Neural cell (in vitro differentiated cells): ENCODE results near the gene THBS2. TPM values are rescaled to one million over a fixed set of nuclear protein-coding genes. Genes with fewer than 3 reads are reported as not detected.

ENCODE experiments used
- H2AFZ ChIP-seq: fragments of 200-600, 300-800 bp; sonication (generic), shearing (Covaris generic); 2 replicates; pipeline ENCODE4 v1.6.0; 2014; ENCODE audit warnings: low read depth, mild to moderate bottlenecking, antibody characterized with exemption, low read length, moderate library complexity
- H3F3A ChIP-seq: fragments of 200-600 bp; shearing (Covaris generic); 2 replicates; pipeline ENCODE4 v1.6.1; 2016; ENCODE audit warnings: mild to moderate bottlenecking, moderate library complexity, mixed read lengths, antibody characterized with exemption, low read length; ENCODE audit not compliant: insufficient read depth, poor library complexity, severe bottlenecking
- H3K27ac ChIP-seq: fragments of 200-600, 300-800 bp; sonication (generic), shearing (Covaris generic); 2 replicates; pipeline ENCODE4 v1.5.1; 2014; ENCODE audit warnings: mild to moderate bottlenecking, low read length, moderate library complexity
- H3K27me3 ChIP-seq: fragments of 300-800, 200-600 bp; sonication (generic), shearing (Covaris generic); 2 replicates; pipeline ENCODE4 v1.6.0; 2014; ENCODE audit warnings: mild to moderate bottlenecking, low read depth, low read length, moderate library complexity; ENCODE audit not compliant: insufficient read depth
- H3K36me3 ChIP-seq: fragments of 300-800, 200-600 bp; sonication (generic), shearing (Covaris generic); 2 replicates; pipeline ENCODE4 v1.5.1; 2014; ENCODE audit warnings: mild to moderate bottlenecking, antibody characterized with exemption, low read length, moderate library complexity; ENCODE audit not compliant: insufficient read depth
- H3K4me2 ChIP-seq: fragments of 300-800, 200-600 bp; sonication (generic), shearing (Covaris generic); 2 replicates; pipeline ENCODE4 v1.6.0; 2014; ENCODE audit warnings: mild to moderate bottlenecking, low read length
- H3K4me3 ChIP-seq: fragments of 300-800, 200-600 bp; sonication (generic), shearing (Covaris generic); 2 replicates; pipeline ENCODE4 v1.5.1; 2014; ENCODE audit warnings: mild to moderate bottlenecking, low read length, moderate library complexity
- H3K79me2 ChIP-seq: fragments of 200-600 bp; shearing (Covaris generic); replicated peaks from 2 replicates; pipeline ENCODE4 v1.6.0; 2014; ENCODE audit warnings: mild to moderate bottlenecking, low read length, moderate library complexity; ENCODE audit not compliant: insufficient read depth
- H3K9ac ChIP-seq: fragments of 300-800, 200-600 bp; sonication (generic), shearing (Covaris generic); 2 replicates; pipeline ENCODE4 v1.6.1; 2016; ENCODE audit warnings: mild to moderate bottlenecking, low read length, mixed read lengths
- H3K9me2 ChIP-seq: fragments of 200-600 bp; shearing (Covaris generic); 2 replicates; pipeline ENCODE4 v1.6.1; 2016; ENCODE audit warnings: mild to moderate bottlenecking, low read length, mixed read lengths; ENCODE audit not compliant: insufficient read depth
- H3K9me3 ChIP-seq: fragments of 200-600, 300-800 bp; sonication (generic), shearing (Covaris generic); 2 replicates; pipeline ENCODE4 v1.6.1; 2016; ENCODE audit warnings: mild to moderate bottlenecking, mixed run types, low read length, moderate library complexity, mixed read lengths
- H4K20me1 ChIP-seq: fragments of 200-600 bp; shearing (Covaris generic); 2 replicates; pipeline ENCODE4 v1.6.1; 2016; ENCODE audit warnings: mild to moderate bottlenecking, mixed run types; ENCODE audit not compliant: insufficient read depth
- CTCF ChIP-seq: fragments of 450-650 bp; IDR thresholded peaks from 2 replicates; pipeline ENCODE4 v1.5.1; 2014; ENCODE audit warnings: antibody characterized with exemption, mild to moderate bottlenecking, moderate library complexity; ENCODE audit not compliant: poor library complexity, severe bottlenecking
- EP300 ChIP-seq: fragments of 450-650 bp; conservative IDR thresholded peaks from 2 replicates; pipeline ENCODE4 v1.6.1; 2014; ENCODE audit warnings: antibody characterized with exemption, mild to moderate bottlenecking, moderate library complexity; ENCODE audit not compliant: poor library complexity, severe bottlenecking
- EZH2 ChIP-seq: fragments of 200-600, 300-800 bp; shearing (Covaris generic), sonication (generic); IDR thresholded peaks from 2 replicates; pipeline ENCODE4 v1.6.1; 2014; ENCODE audit warnings: antibody characterized with exemption, low read length, borderline replicate concordance, mild to moderate bottlenecking; ENCODE audit not compliant: insufficient read depth, poor library complexity, severe bottlenecking
- MXI1 ChIP-seq: fragments of 450-650 bp; conservative IDR thresholded peaks from 2 replicates; pipeline ENCODE4 v1.6.1; 2014; ENCODE audit warnings: antibody characterized with exemption, mild to moderate bottlenecking; ENCODE audit not compliant: poor library complexity, severe bottlenecking
- POLR2AphosphoS5 ChIP-seq: IDR thresholded peaks from 2 replicates; pipeline ENCODE4 v1.6.1; 2012
- RAD21 ChIP-seq: fragments of 450-650 bp; conservative IDR thresholded peaks from 2 replicates; pipeline ENCODE4 v1.6.1; 2014; ENCODE audit warnings: antibody characterized with exemption, mild to moderate bottlenecking, moderate library complexity
- REST ChIP-seq: IDR thresholded peaks from 2 replicates; pipeline ENCODE4 v1.6.1; 2012; ENCODE audit warnings: borderline replicate concordance
- SMC3 ChIP-seq: fragments of 450-650 bp; conservative IDR thresholded peaks from 2 replicates; pipeline ENCODE4 v1.6.1; 2014; ENCODE audit warnings: antibody characterized with exemption, mild to moderate bottlenecking, moderate library complexity; ENCODE audit not compliant: poor library complexity
- TAF1 ChIP-seq: IDR thresholded peaks from 2 replicates; pipeline ENCODE4 v1.6.1; 2012; ENCODE audit warnings: low read depth
- polyA plus RNA-seq: library from polyadenylated mRNA; depleted of rRNA; stranded (reverse); fragments of >200 nt; gene quantifications from 2 replicates; pipeline ENCODE4 v1.2.3, GENCODE V29; 2014

Gene THBS2
- polyA plus RNA-seq, 1 donor from 2014 or later, result 0.88 TPM

- no peak overlapping the region for H3K9ac ChIP-seq
- H3K79me2 ChIP-seq, result no peaks in the 10 kb centered on the region
- H3F3A ChIP-seq, result no peaks in the 10 kb centered on the region
- H3K9me2 ChIP-seq, result no peaks in the 10 kb centered on the region
- H3K36me3 ChIP-seq, result no peaks in the 10 kb centered on the region
- H3K9me3 ChIP-seq, result no peaks in the 10 kb centered on the region
- no peak overlapping the region for H2AFZ ChIP-seq
- H3K4me2 ChIP-seq, result peak overlapping the region; percentile 62
- peaks cover 27% of the 10 kb centered on the region for H3K27me3 ChIP-seq
- no peak overlapping the region for H3K27ac ChIP-seq
- no peaks in the 10 kb centered on the region for H4K20me1 ChIP-seq
- H3K4me3 ChIP-seq, result peak overlapping the region; percentile 66
- TF ChIP-seq REST (no peak), EZH2 (no peak), CTCF (no peak)
Measured at GRCh38 chr6:169251822-169252504, 1.7 kb downstream of the THBS2 start.

- H3K27me3 ChIP-seq, result peaks cover 27% of the 10 kb centered on the region
- H3K4me3 ChIP-seq, result no peak overlapping the region
- H2AFZ ChIP-seq, result no peak overlapping the region
- H3K36me3 ChIP-seq, result no peaks in the 10 kb centered on the region
- no peaks in the 10 kb centered on the region for H3K9me3 ChIP-seq
- no peak overlapping the region for H3K9ac ChIP-seq
- no peaks in the 10 kb centered on the region for H3K9me2 ChIP-seq
- no peaks in the 10 kb centered on the region for H3F3A ChIP-seq
- H3K27ac ChIP-seq, result no peak overlapping the region
- no peaks in the 10 kb centered on the region for H4K20me1 ChIP-seq
- no peak overlapping the region for H3K4me2 ChIP-seq
- TF ChIP-seq MXI1, result no peak
- TF ChIP-seq EZH2, result no peak
- TF ChIP-seq CTCF, result no peak
- TF ChIP-seq REST, result no peak
- TF ChIP-seq RAD21, result no peak
- no peak for TF ChIP-seq EP300
- TF ChIP-seq SMC3, result no peak
- TF ChIP-seq POLR2AphosphoS5, result no peak
- no peak for TF ChIP-seq TAF1
- H3K79me2 ChIP-seq, result no peaks in the 10 kb centered on the region
Measured at GRCh38 chr6:169251371-169251802, 2.3 kb downstream of the THBS2 start.
